Measurements from ENCODE around the gene PTPRT.

The PTPRT gene

GRCh38 chr20:42549496-42549895 is 640.2 kb downstream of the PTPRT start:
- no peak overlapping the region for H3K4me3 ChIP-seq (ENCODE audit: low read length)
- H3K27ac ChIP-seq (ENCODE audit: low read depth, low read length), result no peak overlapping the region

GRCh38 chr20:42544926-42545325 is 644.8 kb downstream of the PTPRT start:
- no peak overlapping the region for H3K27ac ChIP-seq (ENCODE audit: low read depth, low read length)
- no peaks in the 10 kb centered on the region for H3K36me3 ChIP-seq (ENCODE audit: control insufficient read depth, insufficient read depth, low read length)

More at GRCh38 chr20:42549496-42549895, 640.2 kb downstream of the PTPRT start:
- H3K4me1 ChIP-seq (ENCODE audit: control insufficient read depth, insufficient read depth, low read length), result no peaks in the 10 kb centered on the region
- H3K9ac ChIP-seq (ENCODE audit: low read length), result no peak overlapping the region
- no peaks in the 10 kb centered on the region for H3K36me3 ChIP-seq (ENCODE audit: control insufficient read depth, insufficient read depth, low read length)
- no peaks in the 10 kb centered on the region for H3K27me3 ChIP-seq (ENCODE audit: control insufficient read depth, insufficient read depth, low read length)

GRCh38 chr20:42532831-42533230 is 656.9 kb downstream of the PTPRT start:
- Histone ChIP-seq H3K9ac (ENCODE audit: low read length) (no peak overlapping the region), H3K4me3 (ENCODE audit: low read length) (no peak overlapping the region), H3K27ac (ENCODE audit: low read depth, low read length) (no peak overlapping the region), H3K27me3 (ENCODE audit: control insufficient read depth, insufficient read depth, low read length) (no peaks in the 10 kb centered on the region), H3K36me3 (ENCODE audit: control insufficient read depth, insufficient read depth, low read length) (no peaks in the 10 kb centered on the region), H3K4me1 (ENCODE audit: control insufficient read depth, insufficient read depth, low read length) (no peaks in the 10 kb centered on the region)

More at GRCh38 chr20:42544926-42545325, 644.8 kb downstream of the PTPRT start:
- no peaks in the 10 kb centered on the region for H3K4me1 ChIP-seq (ENCODE audit: control insufficient read depth, insufficient read depth, low read length)
- H3K4me3 ChIP-seq (ENCODE audit: low read length), result no peak overlapping the region
- H3K27me3 ChIP-seq (ENCODE audit: control insufficient read depth, insufficient read depth, low read length), result no peaks in the 10 kb centered on the region
- H3K9ac ChIP-seq (ENCODE audit: low read length), result no peak overlapping the region

GRCh38 chr20:42531508-42531961 is 658.2 kb downstream of the PTPRT start:
- Histone ChIP-seq H3K9ac (ENCODE audit: low read length) (no peak overlapping the region), H3K4me3 (ENCODE audit: low read length) (no peak overlapping the region), H3K4me1 (ENCODE audit: control insufficient read depth, insufficient read depth, low read length) (no peaks in the 10 kb centered on the region), H3K27me3 (ENCODE audit: control insufficient read depth, insufficient read depth, low read length) (no peaks in the 10 kb centered on the region), H3K36me3 (ENCODE audit: control insufficient read depth, insufficient read depth, low read length) (no peaks in the 10 kb centered on the region), H3K27ac (ENCODE audit: low read depth, low read length) (no peak overlapping the region)

- H3K4me1 ChIP-seq (ENCODE audit: control insufficient read depth, insufficient read depth, low read length), result no peaks in the 10 kb centered on the region
- no peaks in the 10 kb centered on the region for H3K27me3 ChIP-seq (ENCODE audit: control insufficient read depth, insufficient read depth, low read length)
- no peaks in the 10 kb centered on the region for H3K36me3 ChIP-seq (ENCODE audit: control insufficient read depth, insufficient read depth, low read length)
- no peak overlapping the region for H3K4me3 ChIP-seq (ENCODE audit: low read length)
- no peak overlapping the region for H3K27ac ChIP-seq (ENCODE audit: low read depth, low read length)
- H3K9ac ChIP-seq (ENCODE audit: low read length), result no peak overlapping the region
Measured at GRCh38 chr20:42530855-42531448, 658.8 kb downstream of the PTPRT start.

GRCh38 chr20:42530191-42530590 is 659.5 kb downstream of the PTPRT start:
- Histone ChIP-seq H3K9ac (ENCODE audit: low read length) (no peak overlapping the region), H3K36me3 (ENCODE audit: control insufficient read depth, insufficient read depth, low read length) (no peaks in the 10 kb centered on the region), H3K4me1 (ENCODE audit: control insufficient read depth, insufficient read depth, low read length) (no peaks in the 10 kb centered on the region), H3K27me3 (ENCODE audit: control insufficient read depth, insufficient read depth, low read length) (no peaks in the 10 kb centered on the region), H3K4me3 (ENCODE audit: low read length) (no peak overlapping the region), H3K27ac (ENCODE audit: low read depth, low read length) (no peak overlapping the region)

- no peak overlapping the region for H3K27ac ChIP-seq (ENCODE audit: low read depth, low read length)
- no peak overlapping the region for H3K9ac ChIP-seq (ENCODE audit: low read length)
- H3K4me1 ChIP-seq (ENCODE audit: control insufficient read depth, insufficient read depth, low read length), result no peaks in the 10 kb centered on the region
- H3K36me3 ChIP-seq (ENCODE audit: control insufficient read depth, insufficient read depth, low read length), result no peaks in the 10 kb centered on the region
- no peak overlapping the region for H3K4me3 ChIP-seq (ENCODE audit: low read length)
- no peaks in the 10 kb centered on the region for H3K27me3 ChIP-seq (ENCODE audit: control insufficient read depth, insufficient read depth, low read length)
Measured at GRCh38 chr20:42524058-42524457, 665.6 kb downstream of the PTPRT start.

- H3K36me3 ChIP-seq (ENCODE audit: control insufficient read depth, insufficient read depth, low read length), result no peaks in the 10 kb centered on the region
- H3K4me3 ChIP-seq (ENCODE audit: low read length), result no peak overlapping the region
- no peaks in the 10 kb centered on the region for H3K27me3 ChIP-seq (ENCODE audit: control insufficient read depth, insufficient read depth, low read length)
- no peaks in the 10 kb centered on the region for H3K4me1 ChIP-seq (ENCODE audit: control insufficient read depth, insufficient read depth, low read length)
- H3K9ac ChIP-seq (ENCODE audit: low read length), result no peak overlapping the region
- no peak overlapping the region for H3K27ac ChIP-seq (ENCODE audit: low read depth, low read length)
Measured at GRCh38 chr20:42516692-42517091, 673.0 kb downstream of the PTPRT start.

- Histone ChIP-seq H3K27me3 (ENCODE audit: control insufficient read depth, insufficient read depth, low read length) (no peaks in the 10 kb centered on the region), H3K27ac (ENCODE audit: low read depth, low read length) (no peak overlapping the region), H3K36me3 (ENCODE audit: control insufficient read depth, insufficient read depth, low read length) (no peaks in the 10 kb centered on the region), H3K9ac (ENCODE audit: low read length) (no peak overlapping the region), H3K4me1 (ENCODE audit: control insufficient read depth, insufficient read depth, low read length) (no peaks in the 10 kb centered on the region), H3K4me3 (ENCODE audit: low read length) (no peak overlapping the region)
Measured at GRCh38 chr20:42510686-42511085, 679.0 kb downstream of the PTPRT start.

- Histone ChIP-seq H3K9ac (ENCODE audit: low read length) (no peak overlapping the region), H3K27ac (ENCODE audit: low read depth, low read length) (no peak overlapping the region), H3K4me3 (ENCODE audit: low read length) (no peak overlapping the region), H3K27me3 (ENCODE audit: control insufficient read depth, insufficient read depth, low read length) (no peaks in the 10 kb centered on the region), H3K36me3 (ENCODE audit: control insufficient read depth, insufficient read depth, low read length) (no peaks in the 10 kb centered on the region), H3K4me1 (ENCODE audit: control insufficient read depth, insufficient read depth, low read length) (no peaks in the 10 kb centered on the region)
Measured at GRCh38 chr20:42507874-42508273, 681.8 kb downstream of the PTPRT start.

- H3K36me3 ChIP-seq (ENCODE audit: control insufficient read depth, insufficient read depth, low read length), result no peaks in the 10 kb centered on the region
- H3K4me1 ChIP-seq (ENCODE audit: control insufficient read depth, insufficient read depth, low read length), result no peaks in the 10 kb centered on the region
- H3K9ac ChIP-seq (ENCODE audit: low read length), result no peak overlapping the region
Measured at GRCh38 chr20:42506397-42506796, 683.3 kb downstream of the PTPRT start.

GRCh38 chr20:42502591-42502990 is 687.1 kb downstream of the PTPRT start:
- H3K27me3 ChIP-seq (ENCODE audit: control insufficient read depth, insufficient read depth, low read length), result no peaks in the 10 kb centered on the region
- H3K4me3 ChIP-seq (ENCODE audit: low read length), result no peak overlapping the region
- H3K36me3 ChIP-seq (ENCODE audit: control insufficient read depth, insufficient read depth, low read length), result no peaks in the 10 kb centered on the region
- H3K27ac ChIP-seq (ENCODE audit: low read depth, low read length), result no peak overlapping the region
- no peaks in the 10 kb centered on the region for H3K4me1 ChIP-seq (ENCODE audit: control insufficient read depth, insufficient read depth, low read length)
- H3K9ac ChIP-seq (ENCODE audit: low read length), result no peak overlapping the region

More at GRCh38 chr20:42506397-42506796, 683.3 kb downstream of the PTPRT start:
- H3K27ac ChIP-seq (ENCODE audit: low read depth, low read length), result no peak overlapping the region
- no peak overlapping the region for H3K4me3 ChIP-seq (ENCODE audit: low read length)
- no peaks in the 10 kb centered on the region for H3K27me3 ChIP-seq (ENCODE audit: control insufficient read depth, insufficient read depth, low read length)

GRCh38 chr20:42496595-42496994 is 693.1 kb downstream of the PTPRT start:
- Histone ChIP-seq H3K27me3 (ENCODE audit: control insufficient read depth, insufficient read depth, low read length) (no peaks in the 10 kb centered on the region), H3K9ac (ENCODE audit: low read length) (no peak overlapping the region), H3K36me3 (ENCODE audit: control insufficient read depth, insufficient read depth, low read length) (no peaks in the 10 kb centered on the region), H3K4me1 (ENCODE audit: control insufficient read depth, insufficient read depth, low read length) (no peaks in the 10 kb centered on the region), H3K27ac (ENCODE audit: low read depth, low read length) (no peak overlapping the region), H3K4me3 (ENCODE audit: low read length) (no peak overlapping the region)

Measured in rectal smooth muscle tissue (tissue), 1 donor.